OCI-LY3 (cell line): ENCODE measurements around the gene CFAP73.

Source experiments
- H2AFZ ChIP-seq: fragments of 200-600, 300-600 bp; shearing (Covaris generic); 2 replicates; pipeline ENCODE4 v1.6.0; 2014; ENCODE audit warnings: antibody characterized with exemption, low read depth, low read length
- H3K27ac ChIP-seq: fragments of 200-600, 300-600 bp; sonication (generic); 2 replicates; pipeline ENCODE4 v1.5.1; 2014; ENCODE audit warnings: mild to moderate bottlenecking, low read length, moderate library complexity, mixed read lengths
- H3K27me3 ChIP-seq: fragments of 200-600, 300-600 bp; sonication (generic); 2 replicates; pipeline ENCODE4 v1.6.1; 2014; ENCODE audit warnings: low read depth, low read length, mixed read lengths
- H3K36me3 ChIP-seq: fragments of 200-600, 300-600 bp; sonication (generic); replicated peaks from 2 replicates; pipeline ENCODE3; 2014; ENCODE audit warnings: low read depth, low read length, mixed read lengths
- H3K4me1 ChIP-seq: fragments of 300-600, 200-600 bp; sonication (generic); 2 replicates; pipeline ENCODE4 v1.6.1; 2014; ENCODE audit warnings: low read length, mixed read lengths
- H3K4me2 ChIP-seq: fragments of 200-600, 300-600 bp; sonication (generic); 2 replicates; pipeline ENCODE4 v1.6.1; 2014; ENCODE audit warnings: low read length, mixed read lengths
- H3K4me3 ChIP-seq: fragments of 300-600, 200-600 bp; sonication (generic); 2 replicates; pipeline ENCODE4 v1.5.1; 2014; ENCODE audit warnings: antibody characterized with exemption, mild to moderate bottlenecking, low read length, moderate library complexity
- H3K79me2 ChIP-seq: fragments of 300-600, 200-600 bp; shearing (Covaris generic); 2 replicates; pipeline ENCODE4 v1.6.1; 2014; ENCODE audit warnings: mild to moderate bottlenecking, low read length, mixed read lengths
- H3K9ac ChIP-seq: fragments of 300-600, 200-600 bp; shearing (Covaris generic); 2 replicates; pipeline ENCODE4 v1.6.0; 2014; ENCODE audit warnings: mild to moderate bottlenecking, low read length, moderate library complexity
- H3K9me3 ChIP-seq: fragments of 200-600, 300-600 bp; shearing (Covaris generic); 2 replicates; pipeline ENCODE4 v1.6.1; 2014; ENCODE audit warnings: low read length, mixed read lengths; ENCODE audit not compliant: insufficient read depth
- H4K20me1 ChIP-seq: fragments of 200-600, 300-600 bp; sonication (generic); 2 replicates; pipeline ENCODE4 v1.6.1; 2016; ENCODE audit warnings: low read length, mixed read lengths; ENCODE audit not compliant: insufficient read depth
- CTCF ChIP-seq: fragments of 200-600, 300-600 bp; sonication (generic); IDR thresholded peaks from 2 replicates; pipeline ENCODE4 v1.5.1; 2014; ENCODE audit warnings: antibody characterized with exemption, low read length, low read depth
- EZH2phosphoT487 ChIP-seq: fragments of 200-600 bp; shearing (Covaris generic); IDR thresholded peaks from 2 replicates; pipeline ENCODE4 v1.6.1; 2018; ENCODE audit warnings: antibody characterized with exemption, mixed run types, low read depth

CFAP73 gene

GRCh38 chr12:113158439-113159203 lies 9.1 kb downstream of the CFAP73 start:
- Histone ChIP-seq H3K27me3 (no peaks in the 10 kb centered on the region), H2AFZ (no peak overlapping the region), H3K9me3 (no peaks in the 10 kb centered on the region), H3K4me2 (no peak overlapping the region), H3K27ac (no peak overlapping the region), H3K9ac (no peak overlapping the region), H3K36me3 (peaks cover 41% of the 10 kb centered on the region), H4K20me1 (peaks cover 4% of the 10 kb centered on the region), H3K4me3 (no peak overlapping the region), H3K4me1 (0 out of 2 replicates have a peak, but pooled peaks cover 3% of the 10 kb centered on the region), H3K79me2 (no peaks in the 10 kb centered on the region)
- TF ChIP-seq CTCF = no peak
- no peak for TF ChIP-seq EZH2phosphoT487

- Histone ChIP-seq H3K9me3 (no peaks in the 10 kb centered on the region), H3K4me3 (no peak overlapping the region), H2AFZ (no peak overlapping the region), H3K4me1 (0 out of 2 replicates have a peak, but pooled peaks cover 3% of the 10 kb centered on the region), H3K27ac (no peak overlapping the region), H3K36me3 (peaks cover 46% of the 10 kb centered on the region), H3K27me3 (no peaks in the 10 kb centered on the region), H3K79me2 (no peaks in the 10 kb centered on the region), H4K20me1 (peaks cover 4% of the 10 kb centered on the region), H3K9ac (no peak overlapping the region), H3K4me2 (no peak overlapping the region)
- no peak for TF ChIP-seq CTCF
- TF ChIP-seq EZH2phosphoT487 = no peak
Measured at GRCh38 chr12:113159937-113160336, 10.4 kb downstream of the CFAP73 start.

GRCh38 chr12:113161415-113162016 lies 12.0 kb downstream of the CFAP73 start:
- Histone ChIP-seq H3K9ac (no peak overlapping the region), H4K20me1 (peaks cover 4% of the 10 kb centered on the region), H3K79me2 (no peaks in the 10 kb centered on the region), H3K4me1 (0 out of 2 replicates have a peak, but pooled peaks cover 3% of the 10 kb centered on the region), H3K4me2 (no peak overlapping the region), H3K27ac (no peak overlapping the region), H3K27me3 (no peaks in the 10 kb centered on the region), H2AFZ (no peak overlapping the region), H3K4me3 (no peak overlapping the region), H3K36me3 (peaks cover 58% of the 10 kb centered on the region), H3K9me3 (no peaks in the 10 kb centered on the region)
- TF ChIP-seq CTCF (no peak), EZH2phosphoT487 (no peak)
